Measurements from ENCODE around the gene PFKFB4.
"Not testable (repeated sequence)": the region's sequence is repeated elsewhere in the genome, so short reads cannot be mapped to it uniquely, and the experiment has no call there.

The PFKFB4 gene

DNA sequence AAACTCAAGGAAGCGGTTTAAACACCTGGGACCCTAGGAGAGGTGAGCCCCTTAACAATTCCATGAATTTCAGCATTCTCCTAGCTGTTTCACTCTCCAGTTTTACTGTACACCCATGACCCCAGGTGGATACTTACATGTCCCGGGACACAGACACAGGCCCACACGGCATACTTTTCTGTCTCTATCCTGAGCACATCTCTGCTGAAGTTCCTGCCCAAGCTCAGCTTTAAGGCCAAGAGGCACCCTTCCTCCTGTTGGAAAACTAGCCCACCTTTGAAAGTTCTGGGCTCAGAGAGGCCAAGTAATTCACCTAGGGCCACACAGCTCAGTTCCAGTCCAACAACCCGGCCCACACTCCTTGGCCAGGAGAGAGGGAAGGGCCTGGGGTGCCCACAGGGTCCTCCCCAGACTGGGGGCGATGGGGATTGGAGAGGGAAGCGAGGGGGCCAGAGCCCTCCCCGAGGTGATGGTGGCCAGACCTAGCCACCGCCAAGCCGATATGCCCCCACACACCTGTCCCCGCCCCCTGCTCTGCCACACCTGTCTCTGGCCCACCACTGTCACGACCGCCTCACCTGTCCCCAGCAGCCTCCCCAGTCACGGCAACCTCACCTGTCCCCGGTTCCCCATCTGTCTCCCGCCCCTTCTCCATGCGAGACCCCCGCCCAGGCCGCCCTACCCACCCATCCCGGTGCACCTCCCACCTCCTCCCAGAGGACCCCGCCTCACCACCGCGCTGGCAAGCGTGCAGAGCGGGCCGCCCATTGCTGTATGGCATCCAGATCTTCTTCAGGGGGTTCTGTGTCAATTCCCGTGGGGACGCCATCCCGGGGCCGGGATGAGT lies 431 bp downstream of the PFKFB4 start:
- no peak for DNase-seq

- DNase-seq, result no peak
Observed at GRCh38 chr3:48555231-48555948, 1.2 kb downstream of the PFKFB4 start.

DNA sequence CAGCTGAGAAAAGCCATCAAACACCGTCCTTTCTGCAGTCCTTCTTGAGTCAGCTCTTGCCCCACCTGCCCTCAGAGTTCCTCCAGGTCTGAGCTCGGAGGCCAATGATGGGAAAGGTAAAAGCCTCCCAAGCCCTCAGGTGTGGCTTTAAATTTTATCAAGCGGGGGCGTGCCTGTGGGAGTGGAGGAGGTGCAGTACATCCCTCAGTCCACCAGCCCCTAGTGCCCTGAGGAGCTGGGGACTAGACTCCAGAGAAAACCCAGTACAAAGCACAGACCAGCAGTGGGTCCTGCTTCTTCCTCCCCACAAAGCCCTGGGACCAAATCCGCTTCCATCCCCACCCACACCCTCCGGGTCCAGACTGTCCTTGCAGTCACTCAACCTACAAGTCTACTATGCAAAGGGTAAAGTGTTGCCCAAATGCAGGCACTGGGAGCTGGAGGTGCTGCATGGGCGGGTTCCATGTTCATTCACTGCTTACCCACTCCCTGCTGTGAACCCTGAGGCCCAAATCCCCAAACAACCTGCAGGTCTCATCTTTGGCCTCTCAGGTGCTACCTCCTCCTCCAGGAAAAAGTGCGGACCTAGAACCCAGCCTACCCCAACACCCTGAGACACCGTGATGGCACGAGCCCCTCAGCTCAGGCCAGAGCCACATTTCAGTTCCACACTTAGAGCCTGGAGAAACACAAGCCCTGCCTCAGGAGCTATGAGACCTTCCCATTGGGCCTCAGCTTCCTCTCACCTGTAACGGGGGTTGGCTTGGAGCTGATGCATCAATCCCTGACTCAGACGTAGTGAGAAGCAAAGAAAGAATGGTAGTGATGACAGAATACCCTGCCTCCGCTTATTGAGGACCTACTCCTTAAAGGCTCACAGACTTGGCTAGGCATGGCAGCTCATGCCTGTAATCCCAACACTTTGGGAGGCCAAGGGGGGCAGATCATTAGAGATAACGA lies 2.4 kb downstream of the PFKFB4 start:
- no peak for DNase-seq

- no peak for DNase-seq
Observed at GRCh38 chr3:48553361-48553760, 3.2 kb downstream of the PFKFB4 start.

- DNase-seq, result peak; percentile 66 to 81
Observed at GRCh38 chr3:48552111-48552951, 4.3 kb downstream of the PFKFB4 start.

DNA sequence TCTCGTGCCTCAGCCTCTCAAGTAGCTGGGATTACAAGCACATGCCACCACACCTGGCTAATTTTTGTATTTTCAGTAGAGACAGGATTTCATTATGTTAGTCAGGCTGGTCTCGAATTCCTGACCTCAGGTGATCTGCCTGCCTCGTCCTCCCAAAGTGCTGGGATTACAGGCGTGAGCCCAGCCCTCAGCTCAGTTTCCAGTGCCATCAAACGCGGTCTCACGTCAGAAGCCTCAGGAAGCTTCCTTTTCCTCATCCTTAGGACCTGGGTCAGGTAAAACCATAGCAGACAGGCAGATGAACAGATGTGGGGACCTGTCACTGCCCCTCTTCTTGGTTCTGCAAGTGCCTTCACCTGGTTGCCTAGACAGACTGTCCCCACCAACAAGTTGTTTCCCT lies 5.0 kb downstream of the PFKFB4 start:
- DNase-seq, result not testable (repeated sequence)

DNA sequence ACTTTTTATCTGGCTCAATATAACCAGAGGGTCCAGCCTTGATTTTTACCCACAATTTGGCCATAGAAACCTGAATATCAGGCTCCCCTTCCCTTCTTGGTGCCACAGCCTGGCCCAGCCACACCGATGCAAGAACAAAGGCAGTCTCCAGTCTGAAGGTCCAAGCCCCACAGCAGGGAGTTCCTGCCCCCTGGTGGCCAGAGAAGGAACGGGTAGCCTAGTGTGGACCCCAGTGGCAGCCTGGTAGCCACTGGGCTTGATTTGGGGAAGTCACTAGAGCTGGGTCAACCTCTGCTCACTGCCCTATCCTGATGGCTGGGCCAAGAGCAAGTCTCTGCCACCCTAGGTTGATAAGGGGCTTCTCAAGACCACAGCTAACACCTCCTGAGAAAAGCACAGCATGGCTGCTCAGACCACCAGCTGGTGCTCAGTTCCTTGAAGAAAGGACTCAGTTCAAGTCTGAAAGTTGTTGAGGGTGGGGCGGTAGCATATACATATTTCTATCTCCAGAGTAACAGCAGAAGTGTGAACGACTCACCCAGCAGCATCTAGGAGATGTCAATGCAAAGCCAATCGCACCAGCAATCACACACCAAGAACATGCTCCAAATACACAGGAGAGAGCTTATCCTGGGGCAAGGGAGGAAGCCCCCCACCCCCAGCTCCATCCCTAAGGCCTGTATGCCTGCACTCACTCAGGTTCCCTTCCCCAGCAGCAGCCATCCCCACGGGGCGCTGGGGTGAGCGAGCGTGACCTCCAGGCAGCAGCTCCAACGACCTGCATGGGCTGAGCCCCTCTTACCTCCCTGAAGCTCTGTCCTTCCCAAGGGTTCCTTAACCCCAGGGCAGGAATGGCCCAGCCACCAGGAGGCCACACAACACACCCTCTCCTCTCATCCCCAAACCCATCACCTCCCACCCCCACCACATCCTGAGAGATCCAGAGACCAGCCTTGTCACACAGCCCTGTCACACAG lies 7.6 kb downstream of the PFKFB4 start:
- DNase-seq, result peak; percentile 56 to 71

GRCh38 chr3:48548126-48548525 lies 8.5 kb downstream of the PFKFB4 start:
- DNase-seq, result no peak

GRCh38 chr3:48546203-48546829 lies 10.3 kb downstream of the PFKFB4 start:
- no peak for DNase-seq

DNA sequence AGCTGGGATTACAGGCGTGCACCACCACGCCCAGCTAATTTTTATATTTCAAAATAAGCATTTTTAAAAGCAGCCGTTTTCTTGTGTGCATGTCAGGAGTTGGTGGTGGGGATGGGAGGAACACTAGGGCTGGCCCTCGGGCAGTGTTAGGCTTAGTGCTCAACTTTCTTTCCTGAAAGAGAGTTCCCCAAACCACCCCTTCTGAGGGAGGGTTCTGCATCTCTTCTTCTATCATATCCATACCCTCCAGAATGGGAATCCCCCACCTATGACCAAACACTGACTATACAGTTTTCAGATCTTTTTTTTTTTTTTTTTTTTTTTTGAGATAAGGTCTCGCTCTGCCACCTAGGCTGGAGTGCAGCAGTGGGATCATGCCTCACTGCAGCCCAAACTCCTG lies 12.5 kb downstream of the PFKFB4 start:
- no peak for DNase-seq

- no peak for DNase-seq
Observed at GRCh38 chr3:48543271-48543866, 13.2 kb downstream of the PFKFB4 start.

DNA sequence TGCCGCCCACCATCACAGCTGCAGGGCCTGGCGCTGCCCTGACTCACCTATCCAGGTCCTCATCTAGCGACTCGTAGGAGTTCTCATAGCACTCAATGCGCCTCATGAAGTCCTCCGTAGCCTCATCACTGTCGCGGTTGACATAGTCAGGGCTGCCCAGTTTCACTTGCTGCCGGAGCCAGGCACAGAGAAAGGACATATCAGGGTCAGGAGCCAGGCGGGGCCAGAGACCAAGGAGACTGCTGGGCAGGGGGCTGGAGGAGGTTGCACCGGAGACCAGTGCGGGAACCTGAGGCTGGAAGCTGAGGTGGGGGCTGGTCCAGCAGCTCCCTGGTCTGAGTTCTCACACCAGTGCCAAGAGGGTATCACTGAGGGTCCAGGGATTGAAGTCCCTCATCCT lies 18.2 kb downstream of the PFKFB4 start:
- no peak for DNase-seq

GRCh38 chr3:48536785-48537184 lies 19.8 kb downstream of the PFKFB4 start:
- DNase-seq, result no peak

GRCh38 chr3:48536116-48536515 lies 20.5 kb downstream of the PFKFB4 start:
- no peak for DNase-seq

DNA sequence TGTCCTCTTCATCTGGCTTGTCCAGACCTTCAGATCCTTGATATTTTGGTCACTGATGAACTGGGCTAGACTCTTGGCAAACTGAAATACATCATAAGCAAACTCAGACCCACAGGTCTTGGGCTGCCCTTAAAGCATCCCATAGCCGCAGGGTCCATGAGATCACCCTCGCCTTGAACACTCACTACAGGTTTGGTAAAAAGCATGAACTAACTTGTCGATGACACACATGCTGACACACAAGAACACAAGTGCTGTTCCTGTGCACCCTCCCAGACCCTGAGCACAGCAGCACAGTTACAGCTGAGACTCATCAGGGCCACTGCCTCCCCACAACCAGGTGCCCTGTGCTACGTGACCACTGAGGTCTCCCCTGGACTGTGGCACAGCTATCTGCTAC lies 21.0 kb downstream of the PFKFB4 start:
- no peak for DNase-seq

DNA sequence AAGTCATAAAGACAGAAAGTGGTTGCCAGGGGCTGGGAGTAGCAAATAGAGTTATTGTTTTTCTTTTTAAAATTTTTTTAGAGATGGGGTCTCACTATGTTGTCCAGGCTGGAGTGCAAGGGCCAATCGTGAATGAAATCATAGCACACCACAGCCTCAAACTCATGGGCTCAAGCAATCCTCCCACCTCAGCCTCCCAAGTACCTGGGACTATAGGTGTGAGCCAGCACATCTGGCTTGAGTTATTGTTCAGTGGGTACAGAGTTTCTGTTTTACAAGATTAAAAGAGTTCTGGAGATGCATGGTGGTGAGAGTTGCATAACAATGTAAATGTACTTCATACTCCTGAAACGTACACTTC lies 23.6 kb downstream of the PFKFB4 start:
- no peak for DNase-seq

- DNase-seq, result no peak
Observed at GRCh38 chr3:48532271-48532976, 24.2 kb downstream of the PFKFB4 start.

GRCh38 chr3:48530701-48531100 lies 25.9 kb downstream of the PFKFB4 start:
- DNase-seq, result not testable (repeated sequence)

GRCh38 chr3:48528754-48529153 lies 27.8 kb downstream of the PFKFB4 start:
- DNase-seq, result no peak

Measured in SHP77 (cell line).